ENCODE measurements around the gene MSMO1.

MSMO1 gene

DNA sequence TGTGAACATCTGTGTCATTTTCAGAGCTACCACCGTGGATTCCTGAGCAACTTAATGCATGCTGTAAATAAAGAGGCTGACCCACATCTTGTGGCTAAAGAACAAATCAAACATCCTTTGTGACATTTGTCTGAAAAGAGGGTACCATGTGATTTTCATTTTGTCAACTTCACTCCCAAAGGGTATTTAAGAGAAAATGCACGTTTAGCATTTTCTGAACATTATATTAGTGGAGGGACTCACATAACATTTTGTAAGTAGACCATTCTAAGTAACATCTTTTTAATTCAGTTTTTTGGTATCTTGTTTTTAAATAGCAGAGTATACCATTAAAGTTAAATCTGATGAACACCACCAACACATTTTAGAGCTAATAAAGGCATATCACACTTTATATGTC is 34.3 kb downstream of the MSMO1 start:
- no peak for DNase-seq

DNA sequence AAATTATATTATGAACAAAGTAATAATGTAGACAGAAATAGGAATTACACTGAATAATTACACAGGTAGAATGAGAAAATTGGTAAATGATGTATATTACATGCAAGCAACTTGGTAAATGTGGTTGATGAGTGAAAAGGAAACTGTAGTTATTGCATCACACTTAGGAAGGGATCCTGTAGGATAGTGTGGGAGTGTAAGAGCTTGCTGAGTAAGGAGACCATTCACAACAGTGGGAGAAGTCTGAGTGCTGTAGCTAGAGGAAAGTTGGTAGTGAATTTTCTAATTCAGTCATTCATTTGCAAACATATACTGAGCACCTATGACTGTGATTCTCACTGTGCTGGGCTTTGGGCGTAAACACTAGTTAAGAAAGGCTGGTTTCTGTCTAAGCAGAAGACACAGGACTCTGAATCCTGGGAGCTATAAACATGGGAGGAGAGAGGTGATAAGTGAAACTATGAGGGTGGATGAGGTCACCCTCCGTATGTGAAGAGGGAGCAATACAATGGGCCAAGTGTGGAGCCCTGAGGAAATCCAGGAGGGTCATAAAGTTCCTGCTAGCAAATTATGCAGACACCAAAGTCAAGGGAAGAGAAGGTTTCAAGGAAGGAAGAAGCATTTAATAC is 37.1 kb downstream of the MSMO1 start:
- no peak for DNase-seq

- no peak for DNase-seq
These were observed 39.6 kb downstream of the MSMO1 start for GRCh38 chr4:165367040-165367439.

DNA sequence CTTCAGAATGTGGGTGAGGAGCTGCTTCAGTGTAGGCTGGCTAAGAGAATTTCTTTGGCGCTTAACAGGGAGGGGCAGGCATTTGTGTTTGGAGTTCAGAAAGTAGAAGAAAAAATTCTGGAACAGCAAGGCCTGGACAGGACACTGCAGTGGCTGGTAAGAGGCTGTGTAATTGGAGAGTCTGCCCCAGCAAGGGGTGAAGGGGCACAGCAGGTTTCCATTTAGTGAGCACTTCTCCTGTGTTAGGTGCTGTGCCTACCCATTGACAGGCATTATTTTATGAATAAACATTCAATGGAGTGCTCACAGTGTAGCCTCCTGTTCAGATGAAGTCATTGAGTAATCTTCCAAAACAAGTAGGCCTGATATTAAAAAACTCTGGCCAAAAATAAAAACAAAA is 40.6 kb downstream of the MSMO1 start:
- no peak for DNase-seq

DNA sequence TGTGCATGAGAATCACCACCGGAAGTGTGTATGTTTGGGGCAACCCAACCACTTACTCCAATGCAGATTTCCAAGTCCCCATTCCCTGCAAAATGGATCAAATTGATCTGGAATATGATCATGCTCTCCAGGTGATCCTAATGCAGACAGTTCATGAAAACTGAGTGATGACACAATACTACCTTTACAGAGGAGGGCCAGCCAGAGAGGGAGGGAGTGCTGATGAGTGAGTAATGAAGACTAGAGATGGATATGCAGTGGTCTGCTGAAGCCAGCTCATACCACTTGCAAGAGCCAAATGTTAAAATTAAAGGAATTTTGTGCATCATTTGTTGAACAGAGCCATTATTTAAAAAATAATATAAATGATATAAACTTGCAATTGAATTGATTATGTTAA is 41.1 kb downstream of the MSMO1 start:
- no peak for DNase-seq

DNA sequence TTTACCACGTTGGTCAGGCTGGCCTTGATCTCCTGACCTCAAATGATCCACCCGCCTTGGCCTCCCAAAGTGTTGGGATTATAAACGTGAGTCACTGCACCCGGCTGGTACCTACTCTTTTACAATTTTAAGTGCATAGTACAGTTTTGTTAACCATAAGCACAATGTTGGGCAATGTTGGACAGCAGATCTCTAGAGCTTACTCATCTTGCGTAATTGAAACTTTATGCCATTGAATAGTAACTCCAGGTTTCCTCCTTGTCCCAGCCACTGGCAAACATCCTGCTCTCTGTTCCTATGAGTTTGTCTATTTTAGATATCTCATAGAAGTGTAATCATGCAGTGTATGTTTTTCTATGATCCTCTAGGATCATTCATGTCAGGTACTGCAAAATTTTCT is 42.1 kb downstream of the MSMO1 start:
- DNase-seq = no peak

DNA sequence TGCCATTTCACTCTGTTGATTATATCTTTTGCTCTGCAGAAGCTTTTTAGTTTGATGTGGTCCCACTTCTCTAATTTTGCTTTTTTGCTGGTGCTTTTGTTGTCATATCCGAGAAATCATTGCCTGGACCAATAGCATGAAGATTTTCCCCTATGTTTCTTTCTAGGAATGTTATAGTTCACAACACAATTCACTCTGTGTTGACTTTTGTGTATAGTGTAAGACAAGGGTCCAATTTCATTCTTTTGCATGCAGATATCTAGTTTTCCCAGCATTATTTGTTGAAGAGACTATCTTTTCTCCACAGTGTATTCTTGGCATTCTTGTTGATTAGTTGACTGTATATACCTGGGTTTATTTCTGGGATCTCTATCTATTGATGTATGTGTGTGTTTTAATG is 43.1 kb downstream of the MSMO1 start:
- no peak for DNase-seq

DNA sequence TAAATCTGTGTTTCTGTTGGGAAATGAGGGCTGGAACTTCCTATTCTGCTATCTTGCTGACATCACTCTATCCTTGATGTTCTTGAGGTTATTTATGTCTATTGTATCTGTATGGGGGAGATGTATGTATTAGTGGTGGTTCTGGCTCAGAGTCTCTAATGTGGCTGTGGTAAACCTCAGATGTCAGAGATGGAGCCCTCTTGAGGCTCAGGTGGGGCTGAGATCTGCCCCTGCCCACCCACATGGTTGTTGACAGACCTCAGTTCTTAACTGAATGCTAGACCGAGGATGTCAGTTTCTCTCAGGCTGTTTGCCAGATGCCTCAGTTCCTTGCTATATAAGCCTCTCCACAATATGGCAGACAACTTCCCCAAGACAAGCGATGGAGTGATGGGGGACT is 48.0 kb downstream of the MSMO1 start:
- no peak for DNase-seq

DNA sequence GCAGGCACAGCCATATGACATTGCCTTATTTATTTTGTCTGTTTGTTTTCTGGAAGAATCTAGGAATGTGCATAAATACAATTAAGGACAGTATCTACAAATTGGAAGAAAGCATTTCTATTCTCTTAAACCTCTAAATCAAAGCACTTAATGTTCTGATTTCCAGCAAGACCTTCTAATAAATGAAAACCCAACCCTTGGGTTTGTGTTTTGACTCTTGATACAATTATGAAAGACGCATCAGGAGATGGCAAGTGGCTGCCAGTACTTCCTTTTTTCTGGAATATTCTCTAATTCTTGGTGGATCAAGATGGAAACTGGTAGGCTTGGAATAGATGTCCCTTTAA is 50.9 kb downstream of the MSMO1 start:
- no peak for DNase-seq

GRCh38 chr4:165378745-165379677 is 51.5 kb downstream of the MSMO1 start, which contains the start of gene CPE:
Gene CPE, plus strand, starts transcription at chr4:165379008. Its CDS starts 214 bp downstream, at chr4:165379222.
- DNase-seq = peak; percentile 34

- no peak for DNase-seq
These were observed 52.2 kb downstream of the MSMO1 start for GRCh38 chr4:165379678-165380064.

GRCh38 chr4:165380805-165381204 is 53.3 kb downstream of the MSMO1 start:
- DNase-seq = no peak

DNA sequence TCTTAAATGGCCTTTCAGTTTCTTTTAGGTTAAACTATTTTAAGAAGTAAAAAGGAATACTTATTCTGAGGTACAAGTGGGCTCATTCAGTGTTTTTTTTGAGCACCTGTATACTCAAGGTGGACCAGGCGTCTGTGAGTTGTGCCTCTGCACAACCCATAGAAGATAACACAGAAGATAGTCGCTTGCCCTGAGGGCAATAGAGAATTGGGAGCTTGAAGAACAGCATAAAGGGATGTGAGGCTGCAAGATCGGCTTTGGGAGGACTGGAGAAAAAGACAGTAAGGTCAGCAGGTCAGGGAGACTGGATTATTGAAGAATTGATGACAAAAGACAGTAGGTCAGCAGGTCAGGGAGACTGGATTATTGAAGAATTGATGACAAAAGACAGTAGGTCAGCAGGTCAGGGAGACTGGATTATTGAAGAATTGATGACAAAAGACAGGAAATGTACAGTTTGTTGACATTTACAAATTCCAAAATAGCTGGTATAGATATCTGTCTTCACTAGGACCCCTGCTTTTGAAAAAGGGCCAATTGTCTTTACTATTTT is 54.4 kb downstream of the MSMO1 start:
- DNase-seq = no peak

DNA sequence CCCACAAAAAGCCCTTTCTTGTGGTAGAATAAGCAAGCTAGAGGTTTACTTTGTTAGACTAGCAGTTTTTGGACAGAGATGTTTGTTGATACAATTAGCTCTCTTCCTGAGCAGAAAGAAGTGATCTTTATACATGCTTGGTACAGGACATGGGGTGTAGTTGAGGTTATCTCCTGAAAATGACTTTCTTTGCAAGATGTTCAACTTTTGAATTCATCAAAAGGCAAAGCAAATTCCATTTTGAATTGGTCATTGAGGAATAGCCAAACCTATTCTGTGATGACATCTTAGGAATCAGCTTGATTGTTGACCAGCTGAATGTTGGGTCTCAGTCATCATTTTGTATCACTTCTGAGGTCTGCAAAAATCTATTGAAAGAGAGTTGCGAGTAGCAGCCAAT is 55.2 kb downstream of the MSMO1 start:
- DNase-seq = no peak

DNA sequence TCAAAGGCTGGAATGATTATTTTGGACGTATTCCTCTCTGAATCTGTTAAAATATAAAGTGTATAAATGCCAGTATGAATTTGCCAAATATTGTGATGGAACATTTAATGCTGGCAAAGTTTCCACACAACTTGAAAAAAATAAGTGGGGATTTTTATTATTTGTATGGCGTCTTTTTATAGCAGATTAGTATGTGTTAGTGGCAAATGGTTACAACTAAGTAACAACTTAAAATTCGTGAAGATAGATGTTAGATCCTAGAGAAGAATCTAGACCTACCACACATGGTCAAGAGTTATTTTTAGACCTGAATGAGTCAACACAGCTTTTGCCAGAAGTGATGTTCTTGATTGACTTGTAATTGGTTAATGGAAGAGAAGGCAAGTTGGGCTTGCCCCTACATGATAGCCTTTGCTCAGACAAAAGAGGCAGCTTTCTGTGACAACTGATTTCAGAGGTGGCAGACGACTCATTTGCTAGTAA is 56.2 kb downstream of the MSMO1 start:
- no peak for DNase-seq

- no peak for DNase-seq
These were observed 56.7 kb downstream of the MSMO1 start for GRCh38 chr4:165384186-165384585.

DNA sequence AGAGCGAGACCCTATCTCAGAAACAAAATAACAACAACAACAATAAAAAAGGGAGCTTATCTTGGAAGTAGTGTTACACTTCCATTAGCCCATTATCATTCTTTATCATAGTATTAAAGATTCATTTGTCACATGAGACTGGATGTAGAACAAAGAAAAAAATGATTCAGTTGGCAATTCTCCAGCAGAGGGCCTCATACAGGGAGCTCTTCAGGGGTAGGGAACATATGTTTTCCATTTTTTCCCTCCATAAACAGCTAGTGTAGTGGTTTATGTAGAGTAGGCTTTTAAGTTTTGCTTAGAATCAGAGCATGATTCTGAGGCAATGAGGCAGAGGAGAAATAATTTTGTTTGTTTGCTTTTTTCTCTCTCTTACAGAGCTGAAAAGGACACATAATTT is 57.1 kb downstream of the MSMO1 start:
- no peak for DNase-seq

DNA sequence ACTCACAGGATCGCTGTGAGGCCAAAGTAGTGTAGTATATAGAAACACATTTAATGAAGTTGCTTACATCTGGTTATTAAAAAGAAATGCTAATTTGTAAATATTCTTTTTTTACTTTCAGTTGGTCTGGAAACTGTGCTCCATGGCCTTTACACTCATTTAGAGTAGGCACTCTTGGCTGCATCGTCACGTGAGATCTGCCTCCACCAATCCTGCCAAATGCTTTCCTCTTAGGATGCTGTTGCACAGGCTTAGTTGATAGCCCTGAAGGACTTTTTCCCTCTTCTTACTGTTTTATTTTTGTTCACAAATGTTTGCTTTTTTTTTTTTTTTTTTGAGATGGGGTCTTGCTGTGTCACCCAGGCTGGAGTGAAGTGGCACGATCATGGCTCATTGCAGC is 57.7 kb downstream of the MSMO1 start:
- DNase-seq = no peak

DNA sequence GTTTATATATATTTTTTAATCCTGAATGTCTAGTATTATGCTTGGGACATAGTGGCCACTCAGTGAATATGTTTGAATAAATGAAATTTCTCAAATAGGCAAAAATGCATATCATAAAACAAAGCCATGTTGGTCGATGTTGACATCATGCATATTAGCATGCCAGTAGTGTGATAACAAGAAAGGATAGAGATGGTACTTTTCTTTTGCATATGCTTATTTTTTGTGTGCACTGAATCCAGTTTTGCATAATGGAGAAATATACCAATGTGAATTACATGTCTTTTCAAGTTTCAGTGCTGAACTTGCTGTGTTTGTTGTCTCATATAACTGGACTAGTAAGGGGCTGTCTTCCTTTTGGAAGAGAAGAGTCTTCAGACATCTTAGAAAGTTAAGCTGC is 58.9 kb downstream of the MSMO1 start:
- no peak for DNase-seq

DNA sequence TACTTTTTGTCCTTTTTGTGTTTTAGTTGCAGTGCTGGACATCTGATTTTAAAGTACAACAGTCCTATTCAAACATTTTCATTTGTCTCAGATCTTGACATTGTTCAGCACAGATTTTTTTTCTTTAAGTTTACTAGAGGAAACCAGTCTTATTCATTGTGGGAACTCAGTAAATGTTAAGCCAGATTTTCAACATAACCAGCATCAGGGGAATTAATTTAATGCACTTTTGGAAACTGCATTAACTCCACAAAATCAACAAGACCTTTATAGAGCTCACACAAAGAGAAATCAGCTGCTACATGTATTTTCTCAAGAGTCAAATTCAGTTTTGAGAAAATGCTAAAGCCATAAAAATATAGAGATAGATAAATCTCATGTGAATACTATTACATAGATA is 61.3 kb downstream of the MSMO1 start:
- DNase-seq = no peak

All from CD4-positive, alpha-beta T cell treated with Interleukin-12 subunit alpha and Interleukin-12 subunit beta, for 1 hour (primary cell).